HepG2 (cell line): ENCODE results near the gene OR10H1. TPM values are rescaled to one million over a fixed set of nuclear protein-coding genes. Genes with fewer than 3 reads are reported as not detected.

Source experiments
- ATAC-seq: fragments of 200-7000 bp; cut with Tn5 transposase; 3 replicates; pipeline ENCODE4 v1.9.1; 2020; ENCODE audit warnings: mild to moderate bottlenecking, moderate library complexity
- BruUV-seq: library from RNA; stranded (reverse); fragments of 400-500 nt; replicated peaks from 2 replicates; lab custom pipeline; 2021; lab: Mats Ljungman, UMichigan
- CTCF ChIA-PET: fragments of 300-600 bp; formaldehyde crosslinking; extraction: SDS; loops from one replicate; lab custom pipeline; 2021; ENCODE audit warnings: low total read pairs, inconsistent platforms, low intra/inter-chr PET ratio; lab: Yijun Ruan, JAX
- POLR2A ChIA-PET: fragments of 350-600 bp; sonication (Branson Sonifier 250); formaldehyde crosslinking; loops from one replicate; lab custom pipeline; 2020; ENCODE audit warnings: antibody characterized with exemption, inconsistent platforms; lab: Yijun Ruan, JAX
- DNase-seq: peaks from one replicate; pipeline ENCODE4 v3.0.0-alpha.2; 2015; ENCODE audit warnings: low spot score
- FAIRE-seq: peaks from 3 replicates; lab custom pipeline; 2011; peaks lifted over from hg19 to GRCh38; lab: Jason Lieb, UNC
- H2AFZ ChIP-seq: one replicate; pipeline ENCODE4 v1.6.1; 2011; ENCODE audit warnings: low read length, inconsistent platforms
- H3K27ac ChIP-seq: fragments of 300-600 bp; 3 replicates; pipeline ENCODE4 v1.8.0; 2011; ENCODE audit warnings: mixed run types, mild to moderate bottlenecking, mixed read lengths, low read length, inconsistent platforms; ENCODE audit not compliant: insufficient read depth; ENCODE audit errors: extremely low read length
- H3K27me3 ChIP-seq, 2 experiments: fragments of 200-600 bp in 1 of 2; 2 replicates in 1 of 2; 3 replicates in 1 of 2; pipeline versions ENCODE4 v1.6.0 to v1.8.0; 2011; ENCODE audit warnings: low read length in 2 of 2, mild to moderate bottlenecking in 2 of 2, moderate library complexity in 2 of 2, inconsistent platforms in 1 of 2; ENCODE audit not compliant: insufficient read depth in 2 of 2, control insufficient read depth in 1 of 2
- H3K36me3 ChIP-seq, 2 experiments: fragments of 200-600 bp in 1 of 2; replicated peaks in 1 of 2; 2 replicates in 1 of 2; 3 replicates in 1 of 2; pipeline versions ENCODE4 v1.5.1 to v1.8.0; 2011; ENCODE audit warnings: low read length in 2 of 2, inconsistent platforms in 1 of 2; ENCODE audit not compliant: insufficient read depth in 2 of 2, control insufficient read depth in 1 of 2
- H3K4me1 ChIP-seq: 2 replicates; pipeline ENCODE4 v1.5.1; 2012; ENCODE audit warnings: low read length, inconsistent platforms; ENCODE audit not compliant: insufficient read depth
- H3K4me2 ChIP-seq: 2 replicates; pipeline ENCODE4 v1.6.0; 2011; ENCODE audit warnings: low read depth, low read length, inconsistent platforms
- H3K4me3 ChIP-seq, 3 experiments: fragments of 200-600 bp in 1 of 3; sonication (generic), shearing (Covaris generic) in 1 of 3; replicated peaks in 1 of 3; 2 replicates each; pipeline ENCODE4 v1.5.1; 2011 to 2016; ENCODE audit warnings: low read length in 3 of 3, inconsistent platforms in 2 of 3, low read depth in 2 of 3, mild to moderate bottlenecking in 2 of 3, control low read depth in 1 of 3, mixed read lengths in 1 of 3; ENCODE audit not compliant: insufficient read depth in 1 of 3
- H3K79me2 ChIP-seq: one replicate; pipeline ENCODE4 v1.6.1; 2011; ENCODE audit warnings: low read length, inconsistent platforms; ENCODE audit not compliant: insufficient read depth
- H3K9ac ChIP-seq: 2 replicates; pipeline ENCODE4 v1.6.0; 2011; ENCODE audit warnings: mild to moderate bottlenecking, low read depth, low read length, inconsistent platforms; ENCODE audit not compliant: insufficient read depth
- H3K9me3 ChIP-seq: 2 replicates; pipeline ENCODE4 v1.5.1; 2012; ENCODE audit warnings: mild to moderate bottlenecking, low read length
- H4K20me1 ChIP-seq: 2 replicates; pipeline ENCODE4 v1.6.0; 2011; ENCODE audit warnings: inconsistent platforms, mild to moderate bottlenecking, low read length, moderate library complexity; ENCODE audit not compliant: insufficient read depth
- ARNT2 ChIP-seq: sonication (generic); formaldehyde crosslinking; IDR thresholded peaks from 2 replicates; pipeline ENCODE4 v1.8.0; 2022; ENCODE audit warnings: mild to moderate bottlenecking, low read depth, missing genetic modification reagents, moderate library complexity
- CEBPZ ChIP-seq: IDR thresholded peaks from 2 replicates; pipeline ENCODE4 v1.6.1; 2012; ENCODE audit warnings: low read length, improper control_type of control experiment
- PCBP2 ChIP-seq: fragments of 200-400 bp; formaldehyde crosslinking; optimal IDR thresholded peaks from 2 replicates; pipeline ENCODE3; 2018; ENCODE audit warnings: low read length, low read depth; ENCODE audit not compliant: poor library complexity, severe bottlenecking
- SPEN ChIP-seq: sonication (generic); formaldehyde crosslinking; IDR thresholded peaks from 2 replicates; pipeline ENCODE4 v1.5.1; 2020; ENCODE audit warnings: low read depth, mild to moderate bottlenecking, missing genetic modification reagents
- ZNF34 ChIP-seq: sonication (generic); formaldehyde crosslinking; IDR thresholded peaks from 2 replicates; pipeline ENCODE4 v1.4.0; 2020; ENCODE audit warnings: mild to moderate bottlenecking, missing genetic modification reagents, borderline replicate concordance
- ZNF512B ChIP-seq: sonication (generic); formaldehyde crosslinking; IDR thresholded peaks from 2 replicates; pipeline ENCODE4 v1.5.1; 2020; ENCODE audit warnings: missing genetic modification reagents, mild to moderate bottlenecking, borderline replicate concordance
- WGBS: methylation state at CpG from one replicate; pipeline ENCODE4 v1.1.6; 2017; ENCODE audit warnings: low lambda C conversion rate; 5-methylcytosine and 5-hydroxymethylcytosine counted together
- in situ Hi-C: cut with HindIII; loops from 2 replicates; pipeline ENCODE4 v1.10.0; 2017; ENCODE audit warnings: low pct_unique_long_range_greater_than_20kb; ENCODE audit not compliant: extremely low pct_ligation_motif_present
- intact Hi-C: fragments of 100-400 bp; cut with micrococcal nuclease; formaldehyde crosslinking; loops from one replicate; pipeline ENCODE4 v1.10.0; 2022; ENCODE audit not compliant: unreplicated experiment
- polyA plus RNA-seq, 8 experiments: library from polyadenylated mRNA; depleted of rRNA in 3 of 8; stranded (reverse) in 7 of 8; unstranded in 1 of 8; fragments of >200 nt; fragmentation: Illumina TruSeq in 4 of 8; extraction: Trizol in 4 of 8; gene quantifications; 2 replicates each; pipeline versions ENCODE4 v1.2.1 to v1.2.3, GENCODE V29; 2011 to 2016; ENCODE audit warnings: low read depth in 4 of 8, missing spikeins in 1 of 8, mixed read lengths in 1 of 8; ENCODE audit not compliant: insufficient read depth in 1 of 8
- total RNA-seq, 5 experiments: library from RNA; depleted of rRNA; stranded (reverse); fragments of >200 nt; fragmentation: Illumina TruSeq; extraction: Trizol; gene quantifications; 2 replicates each; pipeline ENCODE4 v1.2.3, GENCODE V29; 2016; ENCODE audit warnings: low read depth in 1 of 5
- TF ChIP-seq, protein P1 (sequence below): sonication (generic); formaldehyde crosslinking; IDR thresholded peaks from 2 replicates; pipeline ENCODE4 v1.4.0; 2020; ENCODE audit warnings: missing genetic modification reagents
- TF ChIP-seq, protein P2 (sequence below): sonication (generic); formaldehyde crosslinking; conservative IDR thresholded peaks from 2 replicates; pipeline ENCODE4 v1.4.0; 2020; ENCODE audit warnings: missing genetic modification reagents

The OR10H1 gene
- total and polyA plus RNA-seq, 2 of the 13 experiments (the other 11 are each of a cell fraction or from before 2014, with no cell fraction given), result not detected

GRCh38 chr19:15815306-15815705 lies at the start of gene OR10H1 (continued):
- no peak for TF ChIP-seq CEBPZ

GRCh38 chr19:15864824-15865223 lies 49.4 kb upstream of the OR10H1 start:
- H4K20me1 ChIP-seq, result no peaks in the 10 kb centered on the region
- intact Hi-C loops, result no loop called here
- H3K27ac ChIP-seq, result no peak overlapping the region
- H2AFZ ChIP-seq, result no peak overlapping the region
- in situ Hi-C loops, result no loop called here
- peaks cover 2% of the 10 kb centered on the region in 2 experiments; a peak in 2 of 5 replicates for H3K27me3 ChIP-seq
- H3K4me1 ChIP-seq, result 0 out of 2 replicates have a peak, but pooled peaks cover 12% of the 10 kb centered on the region
- ChIA-PET CTCF (no interaction called here), POLR2A (no interaction called here)
- H3K4me3 ChIP-seq, result no peak overlapping the region
- no peaks in the 10 kb centered on the region for H3K36me3 ChIP-seq
- no peak overlapping the region for H3K9ac ChIP-seq
- DNase-seq (no peak), ATAC-seq (no peak), FAIRE-seq (no peak)
- H3K79me2 ChIP-seq, result no peaks in the 10 kb centered on the region
- WGBS, result 24% methylated on average over 5 of the region's 5 CpGs
- BruUV-seq, result no TSS peak
- no peaks in the 10 kb centered on the region for H3K9me3 ChIP-seq
- no peak overlapping the region for H3K4me2 ChIP-seq
- no peak for TF ChIP-seq ARNT2 (CRISPR knock-in tag)
- TF ChIP-seq PCBP2, result no peak
- TF ChIP-seq ZNF512B (CRISPR knock-in tag), result no peak
- TF ChIP-seq SPEN (CRISPR knock-in tag), result no peak
- TF ChIP-seq, protein P1, sequence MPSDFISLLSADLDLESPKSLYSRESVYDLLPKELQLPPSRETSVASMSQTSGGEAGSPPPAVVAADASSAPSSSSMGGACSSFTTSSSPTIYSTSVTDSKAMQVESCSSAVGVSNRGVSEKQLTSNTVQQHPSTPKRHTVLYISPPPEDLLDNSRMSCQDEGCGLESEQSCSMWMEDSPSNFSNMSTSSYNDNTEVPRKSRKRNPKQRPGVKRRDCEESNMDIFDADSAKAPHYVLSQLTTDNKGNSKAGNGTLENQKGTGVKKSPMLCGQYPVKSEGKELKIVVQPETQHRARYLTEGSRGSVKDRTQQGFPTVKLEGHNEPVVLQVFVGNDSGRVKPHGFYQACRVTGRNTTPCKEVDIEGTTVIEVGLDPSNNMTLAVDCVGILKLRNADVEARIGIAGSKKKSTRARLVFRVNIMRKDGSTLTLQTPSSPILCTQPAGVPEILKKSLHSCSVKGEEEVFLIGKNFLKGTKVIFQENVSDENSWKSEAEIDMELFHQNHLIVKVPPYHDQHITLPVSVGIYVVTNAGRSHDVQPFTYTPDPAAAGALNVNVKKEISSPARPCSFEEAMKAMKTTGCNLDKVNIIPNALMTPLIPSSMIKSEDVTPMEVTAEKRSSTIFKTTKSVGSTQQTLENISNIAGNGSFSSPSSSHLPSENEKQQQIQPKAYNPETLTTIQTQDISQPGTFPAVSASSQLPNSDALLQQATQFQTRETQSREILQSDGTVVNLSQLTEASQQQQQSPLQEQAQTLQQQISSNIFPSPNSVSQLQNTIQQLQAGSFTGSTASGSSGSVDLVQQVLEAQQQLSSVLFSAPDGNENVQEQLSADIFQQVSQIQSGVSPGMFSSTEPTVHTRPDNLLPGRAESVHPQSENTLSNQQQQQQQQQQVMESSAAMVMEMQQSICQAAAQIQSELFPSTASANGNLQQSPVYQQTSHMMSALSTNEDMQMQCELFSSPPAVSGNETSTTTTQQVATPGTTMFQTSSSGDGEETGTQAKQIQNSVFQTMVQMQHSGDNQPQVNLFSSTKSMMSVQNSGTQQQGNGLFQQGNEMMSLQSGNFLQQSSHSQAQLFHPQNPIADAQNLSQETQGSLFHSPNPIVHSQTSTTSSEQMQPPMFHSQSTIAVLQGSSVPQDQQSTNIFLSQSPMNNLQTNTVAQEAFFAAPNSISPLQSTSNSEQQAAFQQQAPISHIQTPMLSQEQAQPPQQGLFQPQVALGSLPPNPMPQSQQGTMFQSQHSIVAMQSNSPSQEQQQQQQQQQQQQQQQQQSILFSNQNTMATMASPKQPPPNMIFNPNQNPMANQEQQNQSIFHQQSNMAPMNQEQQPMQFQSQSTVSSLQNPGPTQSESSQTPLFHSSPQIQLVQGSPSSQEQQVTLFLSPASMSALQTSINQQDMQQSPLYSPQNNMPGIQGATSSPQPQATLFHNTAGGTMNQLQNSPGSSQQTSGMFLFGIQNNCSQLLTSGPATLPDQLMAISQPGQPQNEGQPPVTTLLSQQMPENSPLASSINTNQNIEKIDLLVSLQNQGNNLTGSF (CRISPR knock-in tag), result no peak
- TF ChIP-seq, protein P2, sequence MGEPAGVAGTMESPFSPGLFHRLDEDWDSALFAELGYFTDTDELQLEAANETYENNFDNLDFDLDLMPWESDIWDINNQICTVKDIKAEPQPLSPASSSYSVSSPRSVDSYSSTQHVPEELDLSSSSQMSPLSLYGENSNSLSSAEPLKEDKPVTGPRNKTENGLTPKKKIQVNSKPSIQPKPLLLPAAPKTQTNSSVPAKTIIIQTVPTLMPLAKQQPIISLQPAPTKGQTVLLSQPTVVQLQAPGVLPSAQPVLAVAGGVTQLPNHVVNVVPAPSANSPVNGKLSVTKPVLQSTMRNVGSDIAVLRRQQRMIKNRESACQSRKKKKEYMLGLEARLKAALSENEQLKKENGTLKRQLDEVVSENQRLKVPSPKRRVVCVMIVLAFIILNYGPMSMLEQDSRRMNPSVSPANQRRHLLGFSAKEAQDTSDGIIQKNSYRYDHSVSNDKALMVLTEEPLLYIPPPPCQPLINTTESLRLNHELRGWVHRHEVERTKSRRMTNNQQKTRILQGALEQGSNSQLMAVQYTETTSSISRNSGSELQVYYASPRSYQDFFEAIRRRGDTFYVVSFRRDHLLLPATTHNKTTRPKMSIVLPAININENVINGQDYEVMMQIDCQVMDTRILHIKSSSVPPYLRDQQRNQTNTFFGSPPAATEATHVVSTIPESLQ (CRISPR knock-in tag), result no peak
- TF ChIP-seq ZNF34 (CRISPR knock-in tag), result no peak
